IPS-18c (cell line): ENCODE measurements around the gene AHNAK2.

Source experiments
- H3K4me3 ChIP-seq: 2 replicates; pipeline ENCODE4 v1.7.0; 2013; ENCODE audit warnings: low read depth, mild to moderate bottlenecking, low read length, moderate library complexity; ENCODE audit not compliant: insufficient read depth
- H3K9me3 ChIP-seq: one replicate; pipeline ENCODE4 v1.6.1; 2013; ENCODE audit warnings: mild to moderate bottlenecking, low read length, moderate library complexity; ENCODE audit not compliant: control insufficient read depth, insufficient read depth

Gene AHNAK2

DNA sequence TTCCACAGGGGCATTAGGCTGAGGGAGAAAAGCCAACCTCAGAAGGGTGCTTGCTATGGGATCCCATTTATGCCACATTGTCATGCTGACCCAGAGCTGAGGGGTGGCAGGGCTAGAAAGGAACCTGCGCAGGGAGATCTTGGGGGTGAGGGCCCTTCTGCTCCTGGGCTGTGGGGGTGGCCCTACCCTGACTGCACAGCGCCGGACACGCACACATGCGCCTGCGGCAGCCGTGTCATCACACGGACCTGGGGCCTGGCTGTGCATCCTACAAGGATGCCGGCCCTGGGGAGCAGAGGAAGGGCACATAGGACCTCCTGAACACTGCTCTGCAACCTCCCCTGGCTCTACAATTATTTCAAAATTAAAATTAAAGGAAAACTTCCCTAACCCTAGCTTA is 35.9 kb upstream of the AHNAK2 start:
- H3K4me3 ChIP-seq: no peak overlapping the region
- no peaks in the 10 kb centered on the region for H3K9me3 ChIP-seq

DNA sequence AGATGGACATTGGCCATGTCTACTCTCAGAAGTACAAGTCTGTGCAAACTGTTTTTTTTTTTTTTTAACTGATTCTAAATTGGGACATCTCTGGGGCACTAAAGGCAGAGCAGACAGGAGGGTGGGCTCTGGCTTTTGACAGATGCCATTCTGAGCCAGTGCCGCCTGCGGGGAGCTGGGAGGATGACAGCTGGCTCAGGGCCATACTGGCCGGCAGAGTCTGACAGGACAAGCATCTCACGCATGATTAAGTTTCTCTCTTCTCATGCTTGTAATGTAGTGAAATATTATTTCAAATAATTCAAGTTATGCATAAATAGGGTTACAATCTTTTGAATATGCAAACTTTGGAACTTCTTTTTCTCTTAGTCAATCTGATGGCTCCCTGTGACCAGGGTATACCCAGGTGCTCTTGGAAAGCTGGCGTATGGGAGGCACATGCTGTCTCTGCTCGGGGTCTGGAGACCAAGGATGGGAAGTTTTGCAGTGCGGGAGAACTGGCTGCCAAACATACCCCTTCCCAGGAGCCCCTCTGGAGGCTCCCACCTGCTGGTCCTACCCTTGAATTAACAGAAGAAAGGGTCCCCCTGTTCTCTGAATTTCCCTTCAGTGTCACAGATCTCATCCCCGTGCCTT is 35.1 kb upstream of the AHNAK2 start:
- Histone ChIP-seq H3K9me3 (no peaks in the 10 kb centered on the region), H3K4me3 (no peak overlapping the region)

DNA sequence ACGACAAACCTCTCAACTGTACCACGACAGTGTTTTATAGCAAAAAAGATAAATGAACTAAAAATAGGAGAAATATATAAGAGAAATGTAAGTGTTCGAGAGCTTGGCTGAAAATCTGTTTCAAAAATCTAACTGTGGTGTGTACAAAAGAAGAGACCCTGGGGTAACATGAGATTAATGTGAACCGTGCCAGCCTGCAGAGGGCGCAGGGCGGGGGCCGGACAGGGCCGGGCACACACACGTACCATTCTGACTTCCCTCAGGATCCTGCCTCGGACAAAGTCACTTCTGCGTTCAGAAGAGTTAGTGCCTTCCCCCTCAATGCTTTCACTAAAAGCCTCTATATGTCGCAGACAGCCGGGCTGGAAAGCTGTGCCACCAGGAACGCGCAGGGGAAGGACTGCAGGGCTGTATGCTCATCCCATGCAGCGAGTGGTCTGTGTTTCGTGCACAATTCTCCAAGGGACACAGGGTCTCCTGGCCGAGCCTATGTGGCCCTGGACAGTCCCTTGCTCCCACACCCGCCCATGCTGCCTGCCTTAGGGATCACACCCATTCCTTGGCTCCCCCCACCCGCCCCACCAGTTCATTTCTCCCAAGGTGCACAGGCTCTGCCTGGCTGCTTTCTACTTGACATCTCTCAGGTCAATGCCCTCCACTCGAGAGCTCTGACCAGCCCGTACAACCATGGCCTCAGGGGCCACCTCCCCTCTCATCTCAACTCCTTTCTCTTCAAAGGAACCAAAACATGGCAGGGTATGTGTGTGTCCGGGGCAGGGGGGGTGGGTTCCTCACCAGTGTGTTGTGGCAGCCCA is 34.2 kb upstream of the AHNAK2 start:
- no peak overlapping the region for H3K4me3 ChIP-seq
- H3K9me3 ChIP-seq: no peaks in the 10 kb centered on the region

DNA sequence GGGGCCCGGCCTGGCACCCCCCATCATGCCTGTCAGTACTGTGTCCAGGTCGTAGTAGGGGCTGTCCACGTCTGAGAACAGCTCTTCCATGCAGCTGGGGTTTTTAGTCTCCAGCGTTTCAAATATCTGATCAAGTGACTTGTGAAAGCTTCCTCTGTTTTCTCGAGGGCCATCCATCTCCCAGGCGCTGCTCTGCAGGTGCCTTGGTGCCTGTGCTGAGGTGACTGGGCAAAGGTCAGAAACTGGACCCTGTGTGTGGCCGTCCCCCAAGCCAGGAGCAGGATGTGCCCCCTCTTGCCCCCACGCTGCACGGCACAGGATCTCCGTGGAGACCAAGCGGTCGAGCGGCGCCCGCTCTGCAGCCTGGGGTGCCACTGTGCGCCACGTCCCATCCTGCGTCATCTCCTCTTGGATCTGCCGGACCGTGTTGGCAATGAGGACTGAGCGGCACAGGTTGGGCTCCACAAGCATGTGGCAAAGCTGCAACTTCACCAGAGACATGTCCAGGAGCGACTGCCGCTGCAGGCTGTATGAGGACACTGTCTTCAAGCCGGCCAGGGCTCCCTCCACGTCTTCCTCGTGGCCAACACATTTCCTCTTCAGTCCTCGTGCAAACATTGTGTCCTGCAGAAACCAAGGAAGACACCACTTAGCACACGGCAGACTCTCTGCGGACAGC is 33.3 kb upstream of the AHNAK2 start:
- Histone ChIP-seq H3K4me3 (no peak overlapping the region), H3K9me3 (no peaks in the 10 kb centered on the region)

GRCh38 chr14:105010891-105011291 is 32.7 kb upstream of the AHNAK2 start:
- no peak overlapping the region for H3K4me3 ChIP-seq
- no peaks in the 10 kb centered on the region for H3K9me3 ChIP-seq

GRCh38 chr14:105010106-105010505 is 31.9 kb upstream of the AHNAK2 start:
- H3K4me3 ChIP-seq: no peak overlapping the region
- H3K9me3 ChIP-seq: no peaks in the 10 kb centered on the region

GRCh38 chr14:105007593-105008264 is 29.6 kb upstream of the AHNAK2 start:
- Histone ChIP-seq H3K4me3 (no peak overlapping the region), H3K9me3 (no peaks in the 10 kb centered on the region)

DNA sequence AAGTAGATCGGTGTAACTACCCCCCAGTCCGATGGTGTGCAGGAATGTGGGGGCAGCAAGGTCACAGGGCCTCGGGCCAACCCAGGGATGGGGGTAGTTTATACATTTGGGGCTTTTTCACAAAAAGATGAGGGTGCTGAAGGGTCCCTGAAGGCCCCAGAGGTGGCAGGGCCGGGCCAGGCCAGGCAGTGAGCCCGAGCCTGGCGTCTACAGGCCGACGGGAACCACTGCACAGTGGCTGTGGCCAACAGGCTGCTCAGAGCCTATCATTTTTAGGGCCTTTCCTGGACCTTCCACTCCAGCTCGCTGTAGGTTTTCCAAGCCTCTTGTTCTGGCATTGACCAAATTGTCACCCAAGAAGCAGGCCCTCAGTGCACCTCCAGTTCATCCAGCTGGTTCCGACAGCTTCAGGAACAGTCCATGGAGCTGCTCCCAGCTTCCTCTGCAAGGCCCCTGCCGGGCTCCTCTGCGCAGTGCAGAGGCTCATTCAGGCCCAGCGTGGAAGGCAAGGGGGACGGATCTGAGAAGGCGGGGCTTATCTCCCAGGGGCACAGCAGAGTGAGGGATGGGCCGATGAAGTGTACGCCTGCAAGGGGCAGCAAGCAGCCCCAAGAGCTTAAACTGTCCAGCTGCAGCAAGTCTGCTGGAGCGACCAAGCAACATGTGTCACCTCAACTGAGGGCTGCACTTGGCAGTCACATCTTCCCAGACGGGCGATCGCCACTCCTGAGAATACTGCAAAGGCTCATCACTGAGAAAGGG is 28.8 kb upstream of the AHNAK2 start:
- Histone ChIP-seq H3K4me3 (no peak overlapping the region), H3K9me3 (no peaks in the 10 kb centered on the region)

DNA sequence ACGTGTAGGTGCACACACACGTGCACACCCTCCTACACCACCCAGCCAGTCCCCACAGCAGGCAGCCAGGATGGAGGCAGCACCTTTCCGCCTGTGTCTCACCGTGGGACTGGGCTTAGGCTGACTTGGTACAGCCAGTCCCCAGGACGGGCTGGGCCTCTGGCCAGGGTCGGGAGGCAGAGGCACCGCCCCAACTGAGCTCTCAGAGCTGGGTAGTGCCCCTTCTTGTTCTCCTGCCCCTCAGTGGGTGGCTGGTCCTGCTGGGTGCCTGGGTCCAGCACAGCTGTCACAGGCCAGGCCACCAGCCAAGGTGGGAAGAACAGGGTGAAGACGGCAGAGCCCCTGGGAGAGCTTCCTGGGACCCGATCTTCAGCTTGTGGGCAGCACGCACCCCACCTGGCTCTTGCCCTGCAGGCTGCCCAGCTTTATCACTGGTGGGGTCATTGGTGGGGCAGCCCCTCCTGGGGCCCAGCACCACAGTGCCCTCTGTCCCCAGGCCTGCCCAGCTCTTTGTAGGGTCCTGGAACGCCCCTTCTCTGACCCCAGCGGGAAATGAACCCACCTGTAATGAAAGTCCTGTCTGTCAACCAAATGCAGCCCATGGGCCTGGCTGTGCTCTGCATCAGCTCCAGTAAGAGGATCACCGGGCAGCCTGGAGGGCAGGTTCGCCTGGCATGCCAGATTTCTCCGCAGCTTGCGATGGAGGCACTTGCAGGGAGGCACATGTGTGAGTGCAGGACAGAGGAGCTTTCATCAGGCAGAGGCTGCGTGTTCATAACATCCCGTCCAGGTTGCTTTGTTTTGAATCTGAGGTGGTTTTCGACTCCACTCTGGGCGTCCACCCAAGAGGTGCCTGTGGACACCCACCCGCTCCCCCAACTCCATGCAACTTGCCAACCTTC is 28.0 kb upstream of the AHNAK2 start:
- Histone ChIP-seq H3K9me3 (no peaks in the 10 kb centered on the region), H3K4me3 (no peak overlapping the region)

GRCh38 chr14:105005329-105005928 is 27.3 kb upstream of the AHNAK2 start:
- no peaks in the 10 kb centered on the region for H3K9me3 ChIP-seq
- H3K4me3 ChIP-seq: no peak overlapping the region

- Histone ChIP-seq H3K9me3 (no peaks in the 10 kb centered on the region), H3K4me3 (no peak overlapping the region)
Measured at GRCh38 chr14:104999361-104999760, 21.2 kb upstream of the AHNAK2 start.

- H3K9me3 ChIP-seq: no peaks in the 10 kb centered on the region
- no peak overlapping the region for H3K4me3 ChIP-seq
Measured at GRCh38 chr14:104998801-104999200, 20.6 kb upstream of the AHNAK2 start.

- H3K4me3 ChIP-seq: no peak overlapping the region
- H3K9me3 ChIP-seq: no peaks in the 10 kb centered on the region
Measured at GRCh38 chr14:104996483-104996882, 18.3 kb upstream of the AHNAK2 start.

DNA sequence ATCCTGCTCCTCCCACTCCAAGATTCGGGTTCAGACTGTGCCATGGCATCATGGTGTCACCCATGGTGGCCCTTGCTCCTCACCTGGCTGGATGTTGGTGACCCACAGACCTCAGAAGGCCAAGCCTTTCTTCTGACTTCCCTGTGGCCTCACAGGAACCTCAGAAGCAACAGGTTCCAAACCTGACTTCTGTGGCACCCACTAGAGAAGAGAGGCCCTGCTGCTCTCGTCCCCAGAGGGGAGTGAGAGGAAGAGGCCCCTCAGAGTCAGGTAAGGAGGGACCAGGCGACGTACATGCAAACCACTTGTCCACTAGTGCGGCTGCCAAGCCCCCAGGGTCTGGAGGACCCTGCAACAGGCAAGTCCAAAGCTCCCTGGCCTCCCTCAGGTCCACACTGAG is 17.9 kb upstream of the AHNAK2 start:
- H3K9me3 ChIP-seq: no peaks in the 10 kb centered on the region
- H3K4me3 ChIP-seq: no peak overlapping the region

DNA sequence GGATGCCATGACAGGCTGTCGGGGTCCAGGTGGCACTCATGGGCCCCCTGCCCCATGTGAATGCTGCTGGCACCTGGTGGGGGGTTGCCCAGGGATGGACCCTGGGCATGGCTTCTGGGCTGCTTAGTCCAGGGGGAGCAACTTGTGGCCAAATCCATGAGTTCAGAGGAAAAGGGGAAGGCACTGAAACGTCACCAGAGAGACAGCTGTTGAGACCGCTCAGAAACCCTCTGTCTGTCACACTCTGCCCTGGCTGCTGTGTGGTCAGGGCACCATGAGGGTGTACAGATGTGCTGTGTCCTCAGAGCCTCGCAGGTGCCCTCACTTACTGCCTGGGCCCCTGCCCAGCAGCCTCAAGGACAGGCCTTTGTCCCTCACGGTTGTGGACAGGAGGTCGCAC is 16.8 kb upstream of the AHNAK2 start:
- H3K4me3 ChIP-seq: no peak overlapping the region

More for the DNA sequence above, 16.8 kb upstream of the AHNAK2 start:
- no peaks in the 10 kb centered on the region for H3K9me3 ChIP-seq
